Nephron (organoid): ENCODE data around the gene AKR1D1.

Experiments used
- H3K27ac Mint-ChIP-seq, 3 experiments: 2 replicates each; pipeline ENCODE4 v1.8.0; 2020; ENCODE audit warnings: mixed read lengths in 3 of 3, mild to moderate bottlenecking in 2 of 3, moderate library complexity in 1 of 3
- H3K27me3 Mint-ChIP-seq: 2 replicates; pipeline ENCODE4 v1.8.0; 2021; ENCODE audit warnings: low read depth, mild to moderate bottlenecking, moderate library complexity, mixed read lengths
- H3K36me3 Mint-ChIP-seq: 2 replicates; pipeline ENCODE4 v1.8.0; 2020; ENCODE audit warnings: low read depth, mixed read lengths
- H3K4me1 Mint-ChIP-seq: 2 replicates; pipeline ENCODE4 v1.8.0; 2020; ENCODE audit warnings: mixed read lengths
- H3K4me3 Mint-ChIP-seq, 3 experiments: 2 replicates each; pipeline ENCODE4 v1.8.0; 2020; ENCODE audit warnings: mild to moderate bottlenecking in 3 of 3, mixed read lengths in 3 of 3, moderate library complexity in 2 of 3
- H3K9me3 Mint-ChIP-seq: 2 replicates; pipeline ENCODE4 v1.8.0; 2020; ENCODE audit warnings: mixed read lengths
- CTCF ChIP-seq, 3 experiments: fragments of 200-600 bp; sonication (generic); IDR thresholded peaks; one replicate each; pipeline ENCODE4 v1.5.0; 2021; ENCODE audit warnings: antibody characterized with exemption in 3 of 3; ENCODE audit not compliant: unreplicated experiment in 3 of 3

The AKR1D1 gene

GRCh38 chr7:138151731-138152577, 75.7 kb downstream of the AKR1D1 start:
- Mint-ChIP-seq H3K27ac (no peak overlapping the region), H3K9me3 (no peaks in the 10 kb centered on the region)

DNA sequence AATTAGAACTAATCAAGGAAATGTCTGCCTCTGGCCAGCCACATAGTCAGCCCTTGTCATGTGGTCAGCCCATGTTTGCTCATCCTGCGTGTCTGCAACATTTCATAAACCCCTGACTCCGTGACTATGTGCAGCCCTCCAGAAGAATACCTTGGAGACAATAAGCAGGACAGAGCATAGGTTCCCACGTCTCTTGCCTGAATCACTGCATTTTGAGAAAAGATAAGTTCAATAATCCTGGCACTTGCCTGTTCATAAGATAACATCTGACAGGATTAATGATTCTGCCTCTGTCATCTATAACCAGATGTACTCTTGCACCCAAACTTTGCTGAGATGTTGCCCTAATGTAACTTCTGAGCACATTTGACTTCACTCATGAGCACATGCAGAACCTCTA, 78.4 kb downstream of the AKR1D1 start:
- H3K4me3 Mint-ChIP-seq, result no peak overlapping the region
- H3K9me3 Mint-ChIP-seq, result no peaks in the 10 kb centered on the region
- H3K36me3 Mint-ChIP-seq, result no peaks in the 10 kb centered on the region
- no peaks in the 10 kb centered on the region for H3K27me3 Mint-ChIP-seq
- no peak for TF ChIP-seq CTCF (IDR thresholded peaks at IDR 0.05; ENCODE audit: unreplicated experiment in 3 of 3)
- peak overlapping the region in 1 of 3 experiments; percentile 34 for H3K27ac Mint-ChIP-seq
- H3K4me1 Mint-ChIP-seq, result peaks cover 5% of the 10 kb centered on the region

More at GRCh38 chr7:138151731-138152577, 75.7 kb downstream of the AKR1D1 start:
- no peaks in the 10 kb centered on the region for H3K36me3 Mint-ChIP-seq
- TF ChIP-seq CTCF (IDR thresholded peaks at IDR 0.05; ENCODE audit: unreplicated experiment in 3 of 3), result no peak
- no peaks in the 10 kb centered on the region for H3K27me3 Mint-ChIP-seq
- H3K4me1 Mint-ChIP-seq, result peaks cover 5% of the 10 kb centered on the region
- H3K4me3 Mint-ChIP-seq, result no peak overlapping the region

GRCh38 chr7:138157702-138158101, 81.4 kb downstream of the AKR1D1 start:
- Mint-ChIP-seq H3K4me1 (no peaks in the 10 kb centered on the region), H3K36me3 (no peaks in the 10 kb centered on the region), H3K4me3 (no peak overlapping the region), H3K27me3 (no peaks in the 10 kb centered on the region), H3K27ac (no peak overlapping the region), H3K9me3 (no peaks in the 10 kb centered on the region)
- no peak for TF ChIP-seq CTCF (IDR thresholded peaks at IDR 0.05; ENCODE audit: unreplicated experiment in 3 of 3)

DNA sequence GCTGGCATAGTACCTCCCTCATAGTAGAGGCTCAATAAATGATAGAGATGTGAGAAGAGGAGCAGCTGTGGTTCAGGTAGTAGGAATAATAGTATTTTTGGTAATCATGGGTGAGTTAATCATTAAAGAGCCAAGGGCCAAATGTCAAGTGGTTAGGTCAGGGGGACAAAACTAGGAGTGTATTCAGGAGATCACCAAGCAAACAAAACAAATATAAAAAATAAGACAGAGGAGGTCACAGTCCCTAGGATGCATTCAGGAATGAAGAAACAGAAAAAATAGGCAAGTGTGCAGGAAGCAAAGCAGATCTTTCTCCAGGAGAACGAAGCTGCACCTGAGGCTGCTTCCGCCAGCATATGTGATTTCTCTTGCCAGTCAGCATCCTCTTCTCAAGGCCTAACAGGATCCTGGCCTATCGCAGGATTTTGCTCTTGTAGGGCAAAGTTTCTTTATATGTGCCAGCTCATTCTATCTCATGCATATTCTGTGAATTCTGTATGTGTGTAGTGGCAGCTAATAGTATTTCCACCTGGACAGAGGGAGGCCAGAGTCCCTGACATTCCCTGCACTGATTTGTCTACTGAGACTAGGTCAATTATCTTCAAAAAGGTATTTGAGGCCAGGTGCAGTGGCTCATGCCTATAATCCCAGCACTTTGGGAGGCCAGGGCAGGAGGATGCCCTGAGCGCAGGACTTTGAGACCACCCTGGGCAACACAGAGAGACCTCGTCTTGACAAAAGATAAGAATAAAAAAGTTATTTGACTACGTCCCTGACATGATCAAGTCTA, 82.7 kb downstream of the AKR1D1 start:
- peaks cover 2% of the 10 kb centered on the region for H3K9me3 Mint-ChIP-seq
- no peaks in the 10 kb centered on the region for H3K27me3 Mint-ChIP-seq
- H3K27ac Mint-ChIP-seq, result peak overlapping the region in 1 of 3 experiments; percentile 5
- no peaks in the 10 kb centered on the region for H3K4me1 Mint-ChIP-seq
- H3K4me3 Mint-ChIP-seq, result no peak overlapping the region
- peaks cover 4% of the 10 kb centered on the region for H3K36me3 Mint-ChIP-seq
- no peak for TF ChIP-seq CTCF (IDR thresholded peaks at IDR 0.05; ENCODE audit: unreplicated experiment in 3 of 3)

DNA sequence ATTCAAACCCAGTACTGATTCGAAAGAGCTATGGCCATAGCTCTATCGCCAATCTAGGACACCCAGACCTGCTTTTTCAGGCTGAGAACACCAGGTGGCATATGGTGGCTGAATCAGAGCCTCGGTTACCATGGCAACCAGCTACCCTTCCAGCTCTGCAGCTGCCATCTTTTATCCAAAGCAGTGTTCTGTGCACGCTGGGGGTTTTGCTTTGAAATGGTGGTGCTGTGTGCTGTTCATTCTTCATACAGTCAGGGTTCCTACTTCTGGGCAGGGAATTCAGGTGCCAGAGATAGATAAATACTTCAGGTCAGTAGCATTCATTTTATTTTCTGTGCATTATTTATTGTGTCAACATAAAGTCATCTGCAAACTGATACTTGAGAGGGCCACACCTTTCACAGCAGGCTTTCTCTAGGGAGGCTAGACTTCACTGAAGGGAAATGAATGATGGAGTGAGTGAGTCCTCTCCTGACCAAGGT, 85.4 kb downstream of the AKR1D1 start:
- no peak overlapping the region for H3K4me3 Mint-ChIP-seq
- H3K4me1 Mint-ChIP-seq, result no peaks in the 10 kb centered on the region
- peaks cover 14% of the 10 kb centered on the region for H3K36me3 Mint-ChIP-seq
- no peaks in the 10 kb centered on the region for H3K27me3 Mint-ChIP-seq
- peaks cover 16% of the 10 kb centered on the region for H3K9me3 Mint-ChIP-seq
- no peak overlapping the region for H3K27ac Mint-ChIP-seq
- peak; percentile 58 to 82 (median 65) for TF ChIP-seq CTCF (IDR thresholded peaks at IDR 0.05; ENCODE audit: unreplicated experiment in 3 of 3)
